HS-5 (cell line): ENCODE data around the gene TBX1.
"Not testable (repeated sequence)": the region's sequence is repeated elsewhere in the genome, so short reads cannot be mapped to it uniquely, and the experiment has no call there.

ENCODE experiments used
- DNase-seq: peaks from one replicate; pipeline ENCODE4 v3.0.0-alpha.2; 2012; ENCODE audit warnings: low read depth

The TBX1 gene

DNA sequence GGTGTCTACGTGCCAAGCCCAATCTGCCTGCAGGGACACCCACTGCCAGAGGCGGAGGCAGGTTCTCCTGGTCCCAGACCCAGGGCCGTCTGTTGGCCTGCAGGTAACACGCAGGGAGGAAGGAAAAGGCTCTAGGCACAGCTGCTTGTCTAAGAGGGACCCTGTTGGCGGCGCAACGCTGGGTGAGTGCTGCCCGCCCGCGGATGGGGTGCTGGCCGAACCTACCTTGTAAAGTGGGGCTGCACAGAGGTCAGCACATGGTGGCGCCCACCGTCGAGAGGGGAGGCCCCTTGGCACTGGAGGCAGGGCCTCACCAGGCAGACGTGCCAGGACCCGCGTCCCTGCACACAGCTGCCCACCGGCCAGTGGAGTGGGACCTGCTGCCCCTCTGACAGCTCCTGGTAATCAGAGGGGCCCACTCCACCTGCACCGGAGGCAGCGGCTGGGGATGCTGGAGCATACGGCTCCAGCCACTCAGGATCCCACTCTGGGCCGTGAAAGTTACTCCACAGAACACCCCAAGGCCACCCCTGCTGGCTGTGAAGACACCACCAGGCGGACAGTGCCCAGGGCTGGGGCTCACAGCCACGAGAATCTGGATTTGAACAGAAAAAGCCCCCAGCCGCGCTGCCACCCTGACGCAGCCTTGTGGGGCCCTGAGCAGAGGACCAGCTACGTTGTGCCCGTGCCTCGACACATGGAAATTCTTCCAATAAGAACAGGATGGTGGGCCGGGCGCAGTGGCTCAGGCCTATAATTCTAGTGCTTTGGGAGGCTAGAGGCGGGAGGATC, 24.0 kb downstream of the TBX1 start:
- DNase-seq: no peak

DNA sequence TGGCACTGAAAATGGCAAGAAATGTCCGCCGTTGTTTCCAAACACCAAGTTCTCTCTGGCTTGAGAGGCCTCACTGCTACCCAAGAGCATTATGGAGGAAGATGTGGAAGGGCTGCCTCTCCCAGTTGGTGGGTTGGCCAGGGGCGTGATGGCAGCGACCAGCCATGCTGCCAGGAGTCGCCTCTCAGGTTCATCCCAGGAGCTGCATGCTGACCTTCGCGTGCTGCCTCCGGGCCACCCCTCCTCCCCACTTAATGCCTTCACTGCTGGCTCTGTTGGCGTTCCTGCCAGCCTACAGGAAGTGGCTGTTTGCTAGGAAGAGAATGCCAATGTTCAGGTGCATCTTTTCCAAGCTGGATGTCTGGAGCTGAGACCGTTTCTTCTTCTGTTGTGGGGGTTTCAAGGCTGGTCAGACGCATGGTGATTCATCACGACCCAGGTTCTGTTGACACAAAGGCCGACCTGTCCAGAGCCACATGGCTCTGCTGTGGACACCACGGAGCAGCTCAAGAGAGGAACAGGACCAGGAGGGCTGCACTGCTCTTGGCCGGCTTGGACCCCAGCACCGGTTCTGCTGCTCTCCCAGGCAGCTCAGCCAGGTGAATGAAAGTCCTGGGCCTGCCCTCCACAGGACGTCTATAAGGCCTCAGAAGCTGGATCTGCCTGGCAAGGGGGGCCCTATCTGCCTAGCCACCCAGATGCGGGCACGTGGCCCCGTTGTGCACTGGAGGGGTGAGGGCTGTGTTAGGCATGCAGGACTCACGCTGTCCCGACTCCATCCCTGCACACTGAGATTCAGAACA, 25.1 kb downstream of the TBX1 start:
- DNase-seq: no peak

DNA sequence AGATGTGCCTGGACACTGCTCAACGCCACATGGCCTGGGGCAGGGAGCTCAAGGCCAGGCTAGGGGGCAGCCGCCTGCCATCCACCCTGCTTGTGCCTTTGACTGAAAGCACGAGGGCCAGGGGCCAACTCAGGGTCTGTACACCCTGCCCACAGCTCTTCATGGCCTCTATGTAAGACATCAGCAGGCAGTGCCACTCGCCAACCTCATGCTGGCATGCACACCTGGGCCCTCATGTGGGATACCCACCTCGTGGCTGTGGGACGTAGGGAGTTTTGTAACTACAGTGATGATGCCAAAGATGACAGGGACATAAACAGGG, 25.6 kb downstream of the TBX1 start:
- no peak for DNase-seq

DNA sequence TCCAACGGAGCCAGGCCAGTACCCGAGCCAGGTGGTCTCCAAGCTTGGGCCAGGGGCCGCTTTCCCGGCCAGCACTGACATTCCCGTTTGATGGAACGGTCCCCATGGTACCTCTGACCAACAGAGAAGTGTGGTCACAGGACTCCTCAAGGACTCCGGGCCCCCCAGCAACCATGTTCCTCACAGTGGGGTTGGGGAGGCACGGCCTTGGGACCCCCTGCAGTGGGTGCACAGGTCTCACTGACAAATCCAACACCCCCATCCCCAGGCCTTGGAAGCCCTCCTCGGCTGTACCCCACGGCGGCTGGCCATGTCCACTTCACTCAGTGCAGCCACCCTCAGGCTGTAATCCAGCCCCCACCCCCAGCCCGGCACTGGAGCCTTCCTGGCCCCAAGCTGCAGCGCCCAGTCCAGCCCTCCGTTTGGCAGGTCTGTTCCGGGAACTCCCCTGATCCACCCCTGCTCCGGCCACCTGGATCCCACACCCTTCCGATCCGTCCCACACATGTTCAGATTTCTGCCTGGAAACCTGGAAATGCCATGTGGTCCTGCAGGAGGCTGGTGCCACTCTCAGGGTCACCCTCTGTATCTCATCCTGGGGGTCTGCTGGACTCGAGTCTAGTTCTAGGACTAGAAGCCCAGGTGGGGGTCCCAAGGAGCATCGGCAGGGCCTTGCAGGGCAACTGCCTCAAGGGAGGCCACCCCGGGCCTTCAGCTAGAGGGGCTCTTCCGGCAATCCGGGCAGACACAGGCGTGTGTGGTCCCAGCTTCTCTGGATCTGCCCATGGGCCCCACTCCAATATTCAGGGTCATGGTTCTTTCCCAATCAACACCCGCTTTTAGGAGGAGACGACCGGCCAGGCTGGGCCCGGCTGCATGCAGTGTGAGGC, 26.6 kb downstream of the TBX1 start:
- DNase-seq: no peak

DNA sequence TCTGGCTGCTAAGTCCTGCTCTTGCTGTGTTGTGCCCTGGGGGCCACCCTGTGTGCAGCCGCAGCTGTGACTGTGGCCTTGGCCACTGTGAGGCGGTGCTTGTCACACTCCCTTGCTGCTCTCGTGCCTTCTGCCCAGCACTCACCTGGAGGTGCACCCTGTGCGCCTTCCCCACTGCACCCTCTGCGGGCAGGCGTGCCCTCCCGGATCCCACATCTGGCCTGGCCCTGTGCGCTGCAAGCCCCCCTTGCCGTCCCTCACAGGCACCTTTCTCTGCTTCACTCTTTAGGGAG, 27.2 kb downstream of the TBX1 start:
- no peak for DNase-seq

DNA sequence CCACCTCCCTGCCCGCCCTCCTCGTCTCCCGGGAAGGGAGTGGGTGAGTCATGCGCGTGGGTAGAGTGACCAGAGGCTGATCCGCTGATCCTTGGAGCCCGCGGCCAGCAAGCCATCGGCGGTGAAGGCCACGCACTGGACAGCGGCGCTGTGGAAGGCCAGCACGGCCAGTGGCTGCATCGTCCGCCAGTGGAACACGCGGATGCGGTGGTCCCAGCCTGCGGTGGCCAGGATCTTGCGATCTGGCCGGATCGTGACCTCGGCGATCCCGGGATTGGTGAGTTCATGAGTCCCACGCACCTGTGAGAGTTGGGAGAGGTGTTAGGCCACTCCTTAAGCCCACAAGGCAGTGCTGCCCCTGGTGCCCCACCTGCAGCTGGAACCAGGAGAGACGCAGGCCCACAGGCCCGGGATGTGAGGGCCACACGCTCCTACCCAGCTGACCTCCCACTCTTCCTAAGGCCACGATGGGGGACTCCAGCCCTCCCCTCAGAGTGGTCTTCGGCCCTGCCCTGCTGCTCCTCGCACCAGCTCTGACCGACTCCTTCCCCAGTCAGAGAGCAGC, 28.2 kb downstream of the TBX1 start:
- DNase-seq: no peak

DNA sequence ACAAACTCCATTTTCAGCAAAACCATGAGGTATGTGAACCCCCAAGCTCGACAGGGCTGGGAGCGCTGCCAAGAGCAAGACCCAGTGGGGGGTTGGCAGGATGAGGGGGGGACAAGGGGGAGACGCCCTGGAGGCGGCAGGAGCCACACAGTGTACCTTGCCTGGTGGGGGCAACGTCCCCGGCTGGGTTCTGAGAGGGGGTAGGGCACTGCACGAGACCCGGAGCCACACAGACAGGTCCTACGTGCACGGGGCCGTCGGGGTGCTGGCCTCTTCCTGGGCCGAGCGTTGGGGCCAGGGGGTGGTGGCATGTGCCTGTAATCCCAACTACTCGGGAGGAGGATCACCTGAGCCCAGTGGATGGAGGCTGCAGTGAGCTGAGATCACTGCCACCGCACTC, 28.8 kb downstream of the TBX1 start:
- no peak for DNase-seq

DNA sequence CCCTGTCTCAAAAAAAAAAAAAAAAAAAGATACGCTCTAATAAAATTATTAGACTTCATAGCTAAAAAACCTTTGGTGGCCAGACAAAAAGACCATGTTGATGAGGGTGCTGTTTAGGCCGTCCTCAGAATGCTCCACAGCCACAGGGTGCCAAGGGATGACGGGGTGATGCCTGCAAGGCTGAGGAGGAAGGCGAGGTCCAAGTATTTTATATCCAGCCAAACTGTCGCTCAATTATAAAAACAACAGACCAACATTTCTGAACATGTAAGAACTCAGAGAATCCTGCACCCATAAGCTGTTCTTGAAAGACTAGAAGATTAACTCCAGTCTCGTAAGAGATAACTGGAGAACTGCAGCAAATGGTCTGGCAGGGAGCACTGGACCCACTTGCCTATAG, 29.2 kb downstream of the TBX1 start:
- no peak for DNase-seq

DNA sequence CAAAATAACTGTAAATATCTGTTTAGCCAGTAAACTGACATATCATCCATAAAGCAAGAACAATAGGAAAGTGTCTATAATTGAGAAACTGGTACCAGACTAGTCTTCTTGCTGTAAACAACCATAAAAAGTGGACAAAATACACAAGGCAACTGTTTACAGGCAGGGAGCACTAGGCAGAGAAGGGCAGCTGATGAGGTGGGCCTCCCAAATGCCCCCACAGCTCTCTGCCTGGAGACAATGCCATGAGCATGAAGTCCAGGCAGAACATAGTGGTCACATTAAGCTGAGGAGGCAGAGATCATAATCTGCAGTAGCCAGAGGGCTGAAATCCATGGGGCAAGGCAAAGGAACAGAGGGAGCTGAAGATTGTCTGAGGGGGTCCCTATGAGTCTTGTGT, 30.7 kb downstream of the TBX1 start:
- no peak for DNase-seq

DNA sequence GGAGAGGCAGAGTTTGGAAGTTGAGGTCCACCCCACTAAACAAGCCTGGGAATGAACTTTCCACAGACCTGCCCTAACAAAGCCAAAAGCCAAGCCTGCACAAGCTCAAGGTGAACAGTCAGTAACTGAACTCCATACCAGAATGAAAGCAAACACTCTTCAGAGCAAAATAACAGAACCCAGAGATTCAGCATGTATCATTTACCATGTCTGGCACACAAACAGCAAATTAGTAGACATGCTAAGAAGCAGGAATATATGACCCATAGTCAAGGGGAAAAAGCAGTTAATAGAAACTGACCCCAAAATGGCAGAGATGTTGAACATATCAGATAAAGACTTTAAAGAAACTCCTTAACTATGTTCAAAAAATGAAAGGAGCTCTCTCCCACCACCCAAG, 31.3 kb downstream of the TBX1 start:
- no peak for DNase-seq

DNA sequence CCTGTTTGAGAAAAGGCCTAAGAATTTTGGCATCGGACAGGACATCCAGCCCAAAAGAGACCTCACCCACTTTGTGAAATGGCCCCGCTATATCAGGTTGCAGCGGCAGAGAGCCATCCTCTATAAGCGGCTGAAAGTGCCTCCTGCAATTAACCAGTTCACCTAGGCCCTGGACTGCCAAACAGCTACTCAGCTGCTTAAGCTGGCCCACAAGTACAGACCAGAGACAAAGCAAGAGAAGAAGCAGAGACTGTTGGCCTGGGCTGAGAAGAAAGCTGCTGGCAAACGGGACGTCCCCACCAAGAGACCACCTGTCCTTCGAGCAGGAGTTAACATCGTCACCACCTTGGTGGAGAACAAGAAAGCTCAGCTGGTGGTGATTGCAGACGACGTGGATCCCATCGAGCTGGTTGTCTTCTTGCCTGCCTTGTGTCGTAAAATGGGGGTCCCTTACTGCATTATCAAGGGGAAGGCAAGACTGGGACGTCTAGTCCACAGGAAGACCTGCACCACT, 31.9 kb downstream of the TBX1 start:
- not testable (repeated sequence) for DNase-seq

DNA sequence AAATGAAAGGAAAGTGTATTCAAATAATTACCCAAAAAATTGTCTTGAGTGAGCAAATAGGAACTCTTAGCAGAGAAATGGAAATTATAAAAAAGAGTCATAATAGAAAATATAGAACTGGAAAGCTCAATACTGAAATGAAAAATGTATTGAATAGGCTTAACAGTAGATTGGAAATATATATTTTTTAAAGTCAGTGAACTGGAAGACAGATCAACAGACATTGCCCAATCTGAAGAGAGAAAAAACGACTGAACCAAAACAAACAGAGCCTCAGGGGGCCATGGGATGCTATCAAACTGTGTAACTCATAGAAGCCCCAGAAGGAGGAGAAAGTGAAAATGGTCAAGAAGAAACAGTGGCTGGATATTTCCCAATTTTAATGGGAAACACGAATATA, 32.6 kb downstream of the TBX1 start:
- no peak for DNase-seq

DNA sequence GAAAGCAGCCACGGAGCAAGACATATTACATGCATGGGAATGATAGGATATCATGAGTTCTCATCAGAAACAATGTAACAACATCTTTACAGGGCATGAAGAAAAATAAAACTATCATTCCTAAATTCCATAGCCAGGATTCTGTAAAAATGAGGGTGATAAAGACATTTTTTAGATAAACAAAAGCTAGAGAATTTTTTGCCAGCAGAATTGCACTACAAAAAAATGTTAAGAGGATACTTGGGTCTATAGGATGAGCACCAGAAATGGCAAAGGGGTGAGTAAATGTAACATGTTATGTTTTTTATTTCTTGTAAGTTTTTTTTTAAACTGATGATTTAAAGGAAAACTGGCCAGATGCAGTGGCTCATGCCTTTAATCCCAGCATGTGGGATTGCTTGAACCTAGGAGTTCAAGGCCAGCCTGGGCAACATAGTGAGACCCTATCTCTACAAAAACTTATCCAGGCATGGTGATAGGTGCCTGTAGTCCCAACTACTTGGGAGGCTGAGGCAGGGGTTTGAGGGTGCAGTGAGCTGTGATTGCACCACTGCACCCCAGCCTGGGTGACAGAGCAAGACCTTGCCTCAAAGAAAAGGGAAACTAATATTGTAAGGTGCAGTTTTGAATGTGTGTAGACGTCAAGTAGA, 33.2 kb downstream of the TBX1 start:
- DNase-seq: no peak

DNA sequence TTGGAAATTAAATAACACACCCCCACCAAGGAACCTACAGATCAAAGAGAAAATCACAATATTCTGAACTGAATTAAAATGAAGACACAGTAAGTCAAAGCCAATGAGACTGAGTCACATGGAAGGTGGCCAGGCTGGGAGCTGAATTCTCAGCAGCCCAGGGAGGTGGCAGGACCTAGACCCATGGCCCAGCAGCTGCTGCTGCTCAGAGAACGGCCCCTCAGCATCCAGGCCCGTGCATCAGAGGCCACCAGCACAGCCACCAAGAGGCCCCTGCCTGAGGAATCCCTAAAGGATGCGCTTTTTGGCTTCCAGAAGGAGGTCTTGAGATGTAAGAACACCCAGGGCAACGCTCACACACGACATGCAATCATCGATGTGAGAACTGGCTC, 35.0 kb downstream of the TBX1 start:
- no peak for DNase-seq

DNA sequence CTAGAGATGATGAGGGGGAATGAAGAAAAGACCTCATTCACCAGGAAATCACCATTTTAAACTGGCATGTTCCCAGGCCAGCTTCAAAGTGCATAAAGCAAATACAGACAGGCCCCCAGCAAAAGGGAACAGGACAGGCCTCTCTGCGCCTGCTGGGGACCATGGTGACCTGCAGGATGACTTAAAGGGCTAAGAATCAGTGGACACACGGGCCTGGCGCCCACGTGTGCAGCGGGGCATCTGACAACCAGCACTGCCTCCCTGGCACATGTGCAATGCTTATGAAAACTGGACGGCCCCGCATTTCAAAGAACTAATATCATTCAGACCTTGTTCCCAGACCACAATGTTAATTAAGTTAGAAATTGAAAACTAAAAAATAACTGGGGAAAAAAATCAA, 35.6 kb downstream of the TBX1 start:
- no peak for DNase-seq

DNA sequence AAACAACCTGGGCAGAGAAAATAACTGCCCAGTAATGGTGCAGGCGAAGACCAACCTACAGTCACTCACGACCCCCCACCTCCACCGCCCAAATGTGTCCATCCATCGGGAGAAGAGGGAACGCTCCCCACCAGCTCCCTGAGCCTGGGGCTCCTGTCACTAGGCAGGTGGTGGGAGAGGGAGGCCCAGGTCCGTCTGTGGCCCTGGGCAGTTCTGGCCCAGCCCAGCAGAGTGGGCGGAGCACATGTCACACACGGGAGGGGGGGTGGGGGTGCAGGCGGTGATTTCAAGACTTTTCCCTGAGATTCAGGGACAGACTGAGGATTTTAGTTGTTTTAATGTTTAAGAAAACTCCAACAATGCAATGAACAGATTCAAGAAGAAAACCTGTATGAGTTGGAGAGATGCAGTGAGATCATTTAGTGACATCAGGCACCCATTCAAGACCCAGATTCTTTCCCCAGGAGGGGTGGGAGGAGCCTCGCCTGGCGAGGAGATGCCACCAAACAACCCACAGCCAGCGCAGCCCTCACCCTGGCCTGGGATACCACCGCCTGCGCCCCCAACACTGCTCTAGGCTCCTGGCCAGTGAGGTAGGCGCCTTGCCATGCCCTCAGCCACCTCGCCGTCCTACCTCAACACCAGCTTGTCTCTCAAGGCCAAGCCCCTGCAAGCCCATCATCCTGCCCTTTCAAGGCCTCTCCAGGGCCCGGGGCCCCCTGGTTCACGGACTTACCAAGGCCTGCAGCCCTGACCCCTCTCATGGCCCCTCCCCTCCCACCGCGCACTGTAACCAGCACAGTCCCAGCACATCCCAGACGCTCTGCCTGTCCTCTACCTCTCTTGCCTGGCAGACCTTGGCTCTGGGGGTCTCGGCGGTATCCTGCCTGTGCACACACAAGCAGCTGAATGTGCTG, 36.8 kb downstream of the TBX1 start:
- DNase-seq: no peak

DNA sequence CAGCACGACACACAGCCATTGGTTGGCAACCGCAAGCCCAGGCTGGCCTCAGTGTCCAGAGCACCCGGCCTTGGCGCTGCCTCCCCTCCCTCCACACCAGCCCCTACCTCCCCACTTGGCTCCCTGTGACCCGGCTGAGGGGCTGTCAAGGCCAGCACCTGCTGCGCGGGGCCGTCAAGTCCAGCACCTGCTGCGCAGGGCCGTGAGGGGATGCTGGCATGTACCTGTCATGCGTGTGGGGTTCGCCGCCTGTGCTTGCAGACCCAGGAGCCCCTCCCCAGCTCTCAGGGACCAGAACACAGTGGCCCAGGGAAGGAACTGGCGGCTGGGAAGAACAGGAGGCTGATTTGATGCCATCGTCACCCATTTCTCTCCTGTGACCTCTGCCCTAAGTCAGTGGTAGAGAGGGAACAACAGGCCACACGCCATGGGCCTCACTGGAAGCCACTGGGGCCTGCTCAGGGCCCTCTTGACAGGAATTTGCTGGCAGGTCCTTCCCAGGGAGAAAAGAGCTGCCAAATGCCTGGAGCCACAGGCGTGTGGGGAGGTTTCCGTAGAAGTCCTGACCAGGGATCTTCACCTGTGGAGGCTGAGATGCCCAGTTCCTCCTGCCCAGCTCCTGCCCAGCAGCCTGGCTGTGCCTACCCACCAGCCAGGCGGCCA, 37.6 kb downstream of the TBX1 start:
- DNase-seq: no peak

DNA sequence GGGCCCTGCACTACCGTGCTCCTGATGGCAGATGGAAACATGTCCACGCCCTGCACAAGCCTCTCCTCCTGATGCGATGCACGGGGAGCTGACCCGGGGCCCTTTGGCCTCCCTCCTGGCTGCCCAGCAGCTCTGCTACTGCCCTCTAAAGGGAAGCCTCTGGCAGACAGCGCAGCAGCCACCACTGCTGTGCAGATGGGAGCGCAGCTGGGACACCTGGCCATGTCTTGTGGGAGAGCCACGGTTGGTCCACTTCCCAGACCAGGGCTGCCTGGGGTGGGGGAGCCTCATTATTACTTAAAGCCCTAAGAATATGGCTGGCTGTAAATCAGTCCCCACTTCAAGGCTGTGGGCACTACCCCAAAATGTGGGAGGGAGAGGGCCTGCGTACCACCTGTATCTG, 38.3 kb downstream of the TBX1 start:
- no peak for DNase-seq

DNA sequence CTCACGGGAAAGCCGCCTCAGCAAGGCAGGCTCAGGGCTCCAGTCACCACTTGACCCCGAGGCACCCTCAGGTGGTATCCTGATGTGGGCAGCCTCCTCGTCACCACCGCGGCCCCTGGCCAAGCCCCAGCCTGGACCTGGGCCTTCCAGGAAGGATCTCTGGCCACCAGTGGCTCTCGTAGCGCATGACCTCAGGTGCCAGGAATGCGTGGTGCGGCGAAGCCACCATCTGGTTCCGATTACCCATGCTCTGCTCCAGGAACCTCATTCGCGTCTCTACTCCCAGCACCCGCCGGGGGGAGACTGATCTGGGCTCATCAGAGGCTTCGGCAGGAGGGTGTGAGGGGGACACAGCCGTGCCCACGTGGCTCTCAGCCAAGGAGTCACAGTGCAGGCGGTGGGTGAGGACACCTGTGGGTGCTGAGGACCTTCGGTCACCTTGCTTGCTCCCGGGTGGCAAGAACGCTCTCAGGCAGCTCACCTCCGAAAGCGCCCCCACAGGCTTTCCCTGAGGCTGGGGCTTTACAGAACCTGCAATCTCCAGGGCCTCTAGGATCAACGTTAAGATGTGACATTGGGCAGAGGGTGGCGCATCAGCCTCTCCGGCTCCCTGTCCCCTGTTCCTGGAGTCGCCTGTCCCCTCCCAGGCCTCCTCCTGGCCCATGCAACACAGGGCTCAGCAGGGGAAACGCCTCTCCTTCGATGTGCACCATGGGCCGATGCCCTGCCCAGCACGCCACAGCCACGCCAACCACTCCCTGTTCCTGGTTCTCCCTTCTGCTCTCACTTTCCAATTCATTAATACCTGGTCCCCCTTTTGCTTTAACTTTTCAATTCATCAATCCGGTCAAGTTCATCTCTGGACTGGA, 39.0 kb downstream of the TBX1 start:
- peak; percentile 96 for DNase-seq
